GM12873 (cell line): ENCODE results near the gene SS18L1.

Source experiments
- CTCF ChIP-seq: IDR thresholded peaks from 2 replicates; pipeline ENCODE4 v1.5.1; 2012; ENCODE audit warnings: low read depth, mild to moderate bottlenecking, moderate library complexity, low read length, control low read depth; ENCODE audit not compliant: insufficient read depth; ENCODE audit errors: missing control alignments

Gene SS18L1

GRCh38 chr20:62117658-62118057, 25.9 kb upstream of the SS18L1 start:
- no peak for TF ChIP-seq CTCF

GRCh38 chr20:62118113-62119043, 25.2 kb upstream of the SS18L1 start:
- TF ChIP-seq CTCF, result no peak

GRCh38 chr20:62119115-62119514, 24.5 kb upstream of the SS18L1 start:
- no peak for TF ChIP-seq CTCF

GRCh38 chr20:62119591-62120364, 23.8 kb upstream of the SS18L1 start:
- no peak for TF ChIP-seq CTCF

GRCh38 chr20:62120365-62120762, 23.2 kb upstream of the SS18L1 start:
- TF ChIP-seq CTCF, result no peak

GRCh38 chr20:62120990-62121775, 22.4 kb upstream of the SS18L1 start:
- TF ChIP-seq CTCF, result no peak
